ENCODE measurements around the gene TRAF7. TPM values are rescaled to one million over a fixed set of nuclear protein-coding genes. Genes with fewer than 3 reads are reported as not detected.
A peak's percentile ranks its signal among the peaks of the same experiment; 100 is the strongest.
"Not testable (repeated sequence)": the region's sequence is repeated elsewhere in the genome, so short reads cannot be mapped to it uniquely, and the experiment has no call there.

Gene TRAF7
- total RNA-seq, 6 experiments from 2014 or later = 40.9 to 56.2 (median 46.2) TPM

- 0% methylated on average over 14 of the region's 81 CpGs for WGBS (ENCODE audit: insufficient coverage, low coverage, low lambda C conversion rate, missing lambda C conversion rate)
Observed at GRCh38 chr16:2135770-2136490, 19.7 kb upstream of the TRAF7 start, which contains the start of gene PKD1. PKD1 (minus strand) TSS chr16:2135898; CDS start chr16:2135689, 209 bp downstream.

GRCh38 chr16:2142942-2143877 lies 12.4 kb upstream of the TRAF7 start:
- no peaks in the 10 kb centered on the region for H3K27me3 ChIP-seq
- H3K9me3 ChIP-seq = no peaks in the 10 kb centered on the region
- H3K4me1 ChIP-seq = peaks cover 0 to 18% (median 9%) of the 10 kb centered on the region in 4 donors
- no peak overlapping the region for H3K4me3 ChIP-seq
- 76% methylated on average over 14 of the region's 31 CpGs for WGBS (ENCODE audit: insufficient coverage, low coverage, low lambda C conversion rate, missing lambda C conversion rate)
- DNase-seq (peak in 1 of 3 donors; percentile 18), ATAC-seq (no peak)
- TF ChIP-seq POLR2A (IDR thresholded peaks at IDR 0.05) (no peak), CTCF (IDR thresholded peaks at IDR 0.05) (no peak)
- H3K36me3 ChIP-seq = no peaks in the 10 kb centered on the region
- H3K27ac ChIP-seq = no peak overlapping the region
- intact Hi-C loops (cut with DNase I) = no loop called here

More at GRCh38 chr16:2135770-2136490, 19.7 kb upstream of the TRAF7 start, which contains the start of gene PKD1:
- peak within 1 kb of the TSS in 1 of 3 donors; percentile 26 for H3K27ac ChIP-seq
- peak within 1 kb of the TSS; percentile 38 to 49 (median 44) for H3K4me3 ChIP-seq
- H3K27me3 ChIP-seq; intact Hi-C loops (cut with DNase I); H3K9me3 ChIP-seq; H3K36me3 ChIP-seq: not testable (repeated sequence)
- H3K4me1 ChIP-seq = peaks cover 0 to 12% (median 3%) of the 10 kb centered on the region in 4 donors
- ATAC-seq = peak; percentile 63 to 83 (median 74)
- DNase-seq = peak; percentile 98 to 99 (median 98)
- TF ChIP-seq POLR2A (IDR thresholded peaks at IDR 0.05) = peak; percentile 49

GRCh38 chr16:2143878-2144485 lies 11.6 kb upstream of the TRAF7 start:
- intact Hi-C loops (cut with DNase I) = no loop called here
- peaks cover 0 to 22% (median 10%) of the 10 kb centered on the region in 4 donors for H3K4me1 ChIP-seq
- no peaks in the 10 kb centered on the region for H3K9me3 ChIP-seq
- peak in 1 of 3 donors; percentile 15 for DNase-seq
- 60% methylated on average over 1 of the region's 17 CpGs for WGBS (ENCODE audit: insufficient coverage, low coverage, low lambda C conversion rate, missing lambda C conversion rate)
- no peak for ATAC-seq
- TF ChIP-seq CTCF (IDR thresholded peaks at IDR 0.05) (no peak), POLR2A (IDR thresholded peaks at IDR 0.05) (no peak)
- no peaks in the 10 kb centered on the region for H3K27me3 ChIP-seq
- no peak overlapping the region for H3K4me3 ChIP-seq
- no peak overlapping the region for H3K27ac ChIP-seq
- H3K36me3 ChIP-seq = no peaks in the 10 kb centered on the region

- H3K27me3 ChIP-seq = no peaks in the 10 kb centered on the region
- intact Hi-C loops (cut with DNase I) = loop anchor here (5.0 kb wide), 2 partner anchors 119 to 124 kb away; partner anchors contain the start of gene NHERF2 (in 1 of the 2)
- peaks cover 0 to 33% (median 12%) of the 10 kb centered on the region in 4 donors for H3K4me1 ChIP-seq
- no peaks in the 10 kb centered on the region for H3K36me3 ChIP-seq
- H3K4me3 ChIP-seq = no peak overlapping the region
- ATAC-seq = no peak
- DNase-seq = no peak
- no peak for TF ChIP-seq CTCF (IDR thresholded peaks at IDR 0.05)
- TF ChIP-seq POLR2A (IDR thresholded peaks at IDR 0.05) = no peak
- 100% methylated on average over 3 of the region's 5 CpGs for WGBS (ENCODE audit: insufficient coverage, low coverage, low lambda C conversion rate, missing lambda C conversion rate)
- no peak overlapping the region for H3K27ac ChIP-seq
- no peaks in the 10 kb centered on the region for H3K9me3 ChIP-seq
Observed at GRCh38 chr16:2145843-2146242, 9.7 kb upstream of the TRAF7 start.
